ENCODE data around the gene POLE.
A peak's percentile ranks its signal among the peaks of the same experiment; 100 is the strongest.

DNA sequence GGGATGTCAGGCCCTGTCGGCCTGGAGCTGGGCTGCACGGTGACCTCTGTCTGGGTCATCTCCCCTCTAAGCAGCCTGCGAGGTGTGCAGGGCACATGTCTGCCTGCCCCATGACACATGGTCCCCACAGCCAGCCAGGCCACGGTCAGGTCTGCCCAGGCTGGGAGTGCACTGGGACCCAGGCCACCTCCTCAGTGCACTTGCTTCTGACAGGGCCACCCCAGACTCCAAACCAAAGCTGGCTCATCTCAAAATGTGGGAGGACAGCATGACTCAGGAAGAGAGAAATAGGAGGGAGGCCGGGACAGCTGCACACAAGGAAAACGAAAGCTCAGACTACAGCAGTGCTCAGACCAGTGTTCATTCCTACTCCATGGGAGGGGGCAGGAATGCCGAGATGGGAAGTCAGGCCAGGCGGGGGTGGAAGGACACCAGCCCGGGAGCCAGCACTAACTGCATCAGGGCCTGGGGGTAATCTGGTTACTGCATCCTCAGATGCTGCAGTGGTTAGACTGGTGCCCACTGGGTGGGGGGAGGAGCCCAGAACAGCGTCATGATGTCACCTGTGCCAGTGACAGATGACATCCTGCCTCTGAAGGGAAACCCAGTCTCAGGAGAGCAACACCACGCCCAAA, 64.6 kb downstream of the POLE start:
- TF ChIP-seq RAD21 (IDR thresholded peaks at IDR 0.05; ENCODE audit: low read length): no peak
- no peak for TF ChIP-seq CTCF (conservative IDR thresholded peaks at IDR 0.05; ENCODE audit: low read depth, low read length)
- TF ChIP-seq FOS (IDR thresholded peaks at IDR 0.05; ENCODE audit: low read depth, low read length): peak; percentile 78; the same call in 1 of the 2 replicates
- TF ChIP-seq POLR2A (IDR thresholded peaks at IDR 0.05; ENCODE audit: low read depth, low read length): no peak
- peak; percentile 94 for TF ChIP-seq RCOR1 (IDR thresholded peaks at IDR 0.05; ENCODE audit: insufficient replicate concordance, low read length)
- TF ChIP-seq MAZ (IDR thresholded peaks at IDR 0.05; ENCODE audit: borderline replicate concordance, low read depth, low read length): peak; percentile 98
- no peak for TF ChIP-seq CEBPB (IDR thresholded peaks at IDR 0.05; ENCODE audit: low read depth, low read length)
- no peak for TF ChIP-seq RFX5 (IDR thresholded peaks at IDR 0.05; ENCODE audit: low read depth, low read length)
- no peak for TF ChIP-seq MAFK (IDR thresholded peaks at IDR 0.05; ENCODE audit: low read depth, low read length)
- peak; percentile 40; the same call in 1 of the 2 replicates for TF ChIP-seq MXI1 (IDR thresholded peaks at IDR 0.05; ENCODE audit: borderline replicate concordance, low read depth, low read length)

Measured in IMR-90 (cell line).